Heart left ventricle (tissue), 16 donors: ENCODE results near the gene C2orf78. TPM values are rescaled to one million over a fixed set of nuclear protein-coding genes. Genes with fewer than 3 reads are reported as not detected.

Experiments used
- ATAC-seq, 4 donors: fragments of 200-7000 bp; cut with Tn5 transposase; one replicate each; pipeline ENCODE4 v1.9.1; 2020 to 2022; ENCODE audit warnings: moderate library complexity in 4 of 4, mild to moderate bottlenecking in 3 of 4, moderate number of reproducible peaks in 1 of 4
- DNase-seq, 5 donors: peaks; one replicate each; pipeline ENCODE4 v3.0.0-alpha.2; 2020
- H3K27ac ChIP-seq, 12 donors: fragments of 200-600 bp; sonication (generic) in 4 of 12; one replicate each; pipeline versions ENCODE4 v1.5.0 to v1.8.0; 2016 to 2022; ENCODE audit warnings: mild to moderate bottlenecking in 2 of 12
- H3K27me3 ChIP-seq, 9 donors: fragments of 200-600 bp; sonication (generic) in 2 of 9; one replicate each; pipeline versions ENCODE4 v1.5.1 to v1.8.0; 2016 to 2022; ENCODE audit warnings: mild to moderate bottlenecking in 3 of 9
- H3K36me3 ChIP-seq, 9 donors: fragments of 200-600 bp; sonication (generic) in 2 of 9; one replicate each; pipeline versions ENCODE4 v1.5.0 to v1.8.0; 2018 to 2022; ENCODE audit warnings: mild to moderate bottlenecking in 2 of 9
- H3K4me1 ChIP-seq, 12 donors: fragments of 200-600 bp; sonication (generic) in 4 of 12; one replicate each; pipeline versions ENCODE4 v1.5.0 to v1.8.0; 2016 to 2022; ENCODE audit warnings: mild to moderate bottlenecking in 3 of 12
- H3K4me3 ChIP-seq, 12 donors: fragments of 200-600 bp; sonication (generic) in 4 of 12; one replicate each; pipeline versions ENCODE4 v1.5.0 to v1.8.0; 2017 to 2022; ENCODE audit warnings: mild to moderate bottlenecking in 9 of 12, moderate library complexity in 4 of 12
- H3K9me3 ChIP-seq, 12 donors: fragments of 200-600 bp; sonication (generic) in 4 of 12; one replicate each; pipeline versions ENCODE4 v1.5.0 to v1.8.0; 2016 to 2022; ENCODE audit warnings: mild to moderate bottlenecking in 1 of 12
- CTCF ChIP-seq, 12 donors: fragments of 200-600 bp; sonication (generic) in 4 of 12; IDR thresholded peaks; one replicate each; pipeline versions ENCODE4 v1.5.0 to v1.8.0; 2018 to 2022; ENCODE audit warnings: antibody characterized with exemption in 12 of 12, mild to moderate bottlenecking in 5 of 12
- POLR2A ChIP-seq, 2 donors: fragments of 450-650 bp; IDR thresholded peaks; one replicate each; pipeline ENCODE4 v1.6.1; 2017; ENCODE audit warnings: antibody characterized with exemption in 2 of 2, mild to moderate bottlenecking in 2 of 2, moderate library complexity in 2 of 2
- WGBS, 4 donors: extraction: QIAGEN DNeasy Blood & Tissue Kit in 2 of 4; methylation state at CpG; one replicate each; pipeline versions ENCODE4 v1.1.5 to v1.1.7; 2013 to 2018; 5-methylcytosine and 5-hydroxymethylcytosine counted together
- intact Hi-C, 10 donors: fragments of 100-400 bp; cut with DNase I; formaldehyde crosslinking; loops; one replicate each; pipeline versions ENCODE4 v1.11.1 to v1.14.2; 2022
- polyA plus RNA-seq, 2 donors: library from polyadenylated mRNA; stranded (reverse); fragments of 200-250 nt; gene quantifications; one replicate each; pipeline ENCODE4 v1.2.3, GENCODE V29; 2013
- total RNA-seq, 9 donors: library from RNA; depleted of rRNA in 2 of 9; stranded (reverse); fragments of >200 nt in 2 of 9; fragmentation: NEBNext Ultra II Directional in 3 of 9; extraction: Animal tissue kit (Norgen Biotek cat#: 25700) in 3 of 9; gene quantifications; one replicate each; pipeline versions ENCODE4 v1.1.0 to v1.2.4, GENCODE V29; 2016 to 2023
- donor health status: ischemic (EF 13 %, LVEDD 7.1; RV severe dilation, severe dysfunction).
- donor health status: healthy with polysubstance abuse.
- donor health status: DM: no; HTN: yes; CAD: no.
- donor health status: DM: no; HTN: no; CAD: no.
- donor health status: ischemic (EF 25% LVEDD 6.9; RV normal size, moderate dysfunction).
- donor health status: ischemic (EF 25% LVEDD 5.7; RV mildly dilated, moderate dysfunction).
- donor health status: healthy.
- donor health status: DM: yes; HTN: yes; CAD: no.
- donor health status: ischemic (EF 35%, LVEDD 5.7; RV mildly dilated, moderate dysfunction).
- donor health status: nonischemic (EF 11% LVEDD 7.7; RV severe dilation, severe dysfunction).
- donor health status: DM: yes; HTN: yes; CAD: no.
- donor health status: PGD.
- donor health status: ischemic (EF 29% LVEDD 5.4; RV normal size, mild dysfunction).
- donor health status: nonischemic (EF 23%, LVEDD 6.1; RV moderate dilation, normal function).

C2orf78 gene
- total and polyA plus RNA-seq, 11 donors: not detected

- TF ChIP-seq POLR2A (IDR thresholded peaks at IDR 0.05): no peak
- no peak for TF ChIP-seq CTCF (IDR thresholded peaks at IDR 0.05)
- Histone ChIP-seq H3K36me3 (peaks cover 0 to 91% (median 69%) of the 10 kb centered on the region in 9 donors), H3K9me3 (peaks cover 0 to 3% (median 0%) of the 10 kb centered on the region in 12 donors), H3K4me1 (peaks cover 4 to 25% (median 17%) of the 10 kb centered on the region in 12 donors), H3K27ac (peak overlapping the region in 9 of 12 donors; percentile 12 to 58 (median 46)), H3K27me3 (no peaks in the 10 kb centered on the region), H3K4me3 (no peak overlapping the region)
- ATAC-seq (peak; percentile 86 to 90 (median 88)), DNase-seq (peak in 4 of 5 donors; percentile 51 to 65 (median 60))
- 4 to 9% (median 5%) methylated on average over 3 of the region's 3 CpGs for WGBS, 4 donors
- intact Hi-C loops: no loop called here
These were observed 24.7 kb upstream of the C2orf78 start for GRCh38 chr2:73759285-73759764.

DNA sequence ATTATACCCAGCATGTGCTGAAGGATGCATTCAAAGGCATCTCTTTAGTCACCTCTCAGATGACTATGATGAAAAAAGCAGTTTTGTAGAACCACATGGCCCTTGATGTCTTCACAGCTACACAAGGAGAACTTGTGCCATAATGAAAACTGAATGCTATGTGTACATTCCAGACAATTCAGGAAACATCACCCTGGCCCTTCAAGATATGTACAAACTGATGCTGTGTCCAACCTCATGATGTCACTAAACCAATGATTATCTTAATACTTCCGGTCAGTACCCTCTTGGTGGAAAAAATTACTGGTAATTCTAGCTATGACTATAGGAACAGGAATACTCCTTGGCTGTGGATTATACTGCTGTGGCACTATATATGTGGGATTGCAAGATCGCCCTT is 24.1 kb upstream of the C2orf78 start:
- no peak for DNase-seq
- Histone ChIP-seq H3K4me1 (peaks cover 4 to 25% (median 17%) of the 10 kb centered on the region in 12 donors), H3K9me3 (no peaks in the 10 kb centered on the region), H3K27me3 (no peaks in the 10 kb centered on the region), H3K36me3 (peaks cover 0 to 96% (median 69%) of the 10 kb centered on the region in 9 donors), H3K4me3 (no peak overlapping the region), H3K27ac (peak overlapping the region in 9 of 12 donors; percentile 12 to 58 (median 46))
- ATAC-seq: peak in 1 of 4 donors; percentile 7
- 81 to 94% (median 84%) methylated on average over 2 of the region's 2 CpGs for WGBS, 4 donors
- TF ChIP-seq CTCF (IDR thresholded peaks at IDR 0.05) (no peak), POLR2A (IDR thresholded peaks at IDR 0.05) (no peak)
- intact Hi-C loops: no loop called here

- Histone ChIP-seq H3K27me3 (no peaks in the 10 kb centered on the region), H3K36me3 (peaks cover 3 to 100% (median 76%) of the 10 kb centered on the region in 9 donors), H3K4me3 (no peak overlapping the region), H3K4me1 (peaks cover 4 to 25% (median 17%) of the 10 kb centered on the region in 12 donors), H3K27ac (no peak overlapping the region), H3K9me3 (no peaks in the 10 kb centered on the region)
- TF ChIP-seq POLR2A (IDR thresholded peaks at IDR 0.05) (no peak), CTCF (IDR thresholded peaks at IDR 0.05) (no peak)
- WGBS, 4 donors: 36 to 58% (median 53%) methylated on average over 1 of the region's 1 CpG
- DNase-seq (no peak), ATAC-seq (no peak)
- intact Hi-C loops: no loop called here
These were observed 21.4 kb upstream of the C2orf78 start for GRCh38 chr2:73762571-73762970.

DNA sequence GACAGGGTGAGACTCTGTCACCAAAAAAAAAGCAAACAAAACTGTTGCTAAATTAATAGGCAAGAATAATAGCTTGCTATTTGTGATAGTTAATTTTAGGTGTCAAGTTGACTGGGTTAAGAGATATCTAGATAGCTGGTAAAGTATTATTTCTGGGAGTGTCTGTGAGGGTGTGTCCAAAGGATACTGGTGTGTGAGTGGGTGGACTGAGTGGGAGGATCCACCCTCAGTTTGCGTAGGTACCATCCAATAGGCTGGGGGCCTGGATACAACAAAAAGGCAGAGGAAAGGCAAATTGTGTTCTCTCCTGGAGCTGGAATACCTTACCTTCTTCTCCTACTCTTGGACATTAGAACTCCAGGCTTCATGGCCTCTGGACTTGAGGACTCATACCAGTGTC is 19.0 kb upstream of the C2orf78 start:
- Histone ChIP-seq H3K9me3 (no peaks in the 10 kb centered on the region), H3K27ac (no peak overlapping the region), H3K36me3 (peaks cover 3 to 100% (median 94%) of the 10 kb centered on the region in 9 donors), H3K4me1 (peaks cover 0 to 10% (median 5%) of the 10 kb centered on the region in 12 donors), H3K4me3 (no peak overlapping the region), H3K27me3 (no peaks in the 10 kb centered on the region)
- 92 to 100% (median 99%) methylated on average over 1 of the region's 1 CpG for WGBS, 4 donors
- no peak for TF ChIP-seq CTCF (IDR thresholded peaks at IDR 0.05)
- TF ChIP-seq POLR2A (IDR thresholded peaks at IDR 0.05): no peak
- no peak for ATAC-seq
- DNase-seq: no peak
- intact Hi-C loops: no loop called here
